ENCODE measurements around the gene ABLIM2.

The ABLIM2 gene

DNA sequence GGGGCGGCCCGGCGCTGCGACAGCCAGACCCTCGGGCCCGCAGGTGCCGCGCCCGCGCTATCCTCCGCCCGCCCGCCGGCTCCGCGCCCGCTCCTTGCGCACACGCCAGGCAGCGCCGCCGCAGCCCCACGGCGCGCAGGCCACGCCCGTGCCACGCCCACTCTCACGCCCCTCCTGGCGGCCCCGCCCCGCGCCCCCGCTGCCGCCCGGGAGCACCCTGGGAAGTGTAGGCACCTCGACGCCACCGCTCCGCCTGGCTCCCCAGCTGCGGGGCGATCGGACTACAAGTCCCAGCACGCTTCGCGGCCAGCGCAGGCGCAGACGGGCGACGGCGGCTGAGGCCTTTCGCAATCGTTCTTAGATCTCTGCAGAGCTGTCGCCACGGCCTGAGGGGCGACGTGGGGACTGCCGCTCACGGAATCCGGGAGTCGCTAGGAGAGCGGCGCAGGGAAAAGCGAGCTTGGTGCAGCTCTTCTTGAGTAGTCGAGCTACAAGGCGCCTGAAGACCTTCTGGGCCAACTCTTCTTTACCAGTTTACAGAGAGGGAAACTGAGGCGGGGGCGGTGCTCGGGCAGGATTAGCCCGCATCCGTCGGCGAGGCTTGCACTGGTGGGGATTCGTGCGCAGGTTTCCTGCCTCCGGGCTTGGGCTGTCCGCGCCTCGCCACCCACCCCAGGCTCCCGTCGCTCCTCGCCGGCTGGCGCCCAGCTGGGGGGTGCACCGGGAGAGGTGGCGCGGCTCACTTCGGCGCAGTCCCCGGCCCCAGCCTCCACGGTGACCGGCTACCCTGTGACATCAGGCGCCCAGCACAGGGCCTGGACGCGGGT lies at the start of gene ABLIM2:
ABLIM2 (minus strand) TSS at position 104 of the 827 bp plus-strand sequence. CDS start 124 bp downstream, outside the sequence.
- H3K4me3 ChIP-seq (ENCODE audit: control insufficient read depth, low read depth, low read length) = peak within 1 kb of the TSS; percentile 71
- TF ChIP-seq, protein P1, sequence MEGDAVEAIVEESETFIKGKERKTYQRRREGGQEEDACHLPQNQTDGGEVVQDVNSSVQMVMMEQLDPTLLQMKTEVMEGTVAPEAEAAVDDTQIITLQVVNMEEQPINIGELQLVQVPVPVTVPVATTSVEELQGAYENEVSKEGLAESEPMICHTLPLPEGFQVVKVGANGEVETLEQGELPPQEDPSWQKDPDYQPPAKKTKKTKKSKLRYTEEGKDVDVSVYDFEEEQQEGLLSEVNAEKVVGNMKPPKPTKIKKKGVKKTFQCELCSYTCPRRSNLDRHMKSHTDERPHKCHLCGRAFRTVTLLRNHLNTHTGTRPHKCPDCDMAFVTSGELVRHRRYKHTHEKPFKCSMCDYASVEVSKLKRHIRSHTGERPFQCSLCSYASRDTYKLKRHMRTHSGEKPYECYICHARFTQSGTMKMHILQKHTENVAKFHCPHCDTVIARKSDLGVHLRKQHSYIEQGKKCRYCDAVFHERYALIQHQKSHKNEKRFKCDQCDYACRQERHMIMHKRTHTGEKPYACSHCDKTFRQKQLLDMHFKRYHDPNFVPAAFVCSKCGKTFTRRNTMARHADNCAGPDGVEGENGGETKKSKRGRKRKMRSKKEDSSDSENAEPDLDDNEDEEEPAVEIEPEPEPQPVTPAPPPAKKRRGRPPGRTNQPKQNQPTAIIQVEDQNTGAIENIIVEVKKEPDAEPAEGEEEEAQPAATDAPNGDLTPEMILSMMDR (conservative IDR thresholded peaks at IDR 0.05; ENCODE audit: control insufficient read depth, insufficient read depth, low read depth, low read length) = no peak
- DNase-seq (ENCODE audit: low read depth) = peak; percentile 96

DNA sequence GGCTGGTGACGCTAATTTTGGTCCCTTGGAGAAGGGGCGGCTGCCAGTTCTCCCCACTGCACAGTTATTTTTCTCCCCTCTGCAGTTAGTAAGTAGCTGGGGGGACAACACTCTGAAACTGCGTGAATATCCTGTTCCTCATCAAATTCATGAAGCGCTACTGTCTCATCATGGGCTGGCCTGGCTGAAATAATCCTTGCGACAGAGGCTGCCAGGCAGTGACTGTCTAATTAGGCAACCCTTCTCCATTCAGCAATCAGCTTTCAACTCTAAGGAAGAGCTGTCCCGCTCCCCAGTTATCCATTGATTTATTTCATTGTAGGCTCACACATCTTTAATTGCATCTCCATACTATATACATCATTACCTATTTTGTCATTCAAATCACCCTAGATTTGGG lies 48.7 kb upstream of the ABLIM2 start:
- TF ChIP-seq, protein P1 (conservative IDR thresholded peaks at IDR 0.05; ENCODE audit: control insufficient read depth, insufficient read depth, low read depth, low read length) = no peak
- DNase-seq (ENCODE audit: low read depth) = no peak
- H3K4me3 ChIP-seq (ENCODE audit: control insufficient read depth, low read depth, low read length) = no peak overlapping the region

DNA sequence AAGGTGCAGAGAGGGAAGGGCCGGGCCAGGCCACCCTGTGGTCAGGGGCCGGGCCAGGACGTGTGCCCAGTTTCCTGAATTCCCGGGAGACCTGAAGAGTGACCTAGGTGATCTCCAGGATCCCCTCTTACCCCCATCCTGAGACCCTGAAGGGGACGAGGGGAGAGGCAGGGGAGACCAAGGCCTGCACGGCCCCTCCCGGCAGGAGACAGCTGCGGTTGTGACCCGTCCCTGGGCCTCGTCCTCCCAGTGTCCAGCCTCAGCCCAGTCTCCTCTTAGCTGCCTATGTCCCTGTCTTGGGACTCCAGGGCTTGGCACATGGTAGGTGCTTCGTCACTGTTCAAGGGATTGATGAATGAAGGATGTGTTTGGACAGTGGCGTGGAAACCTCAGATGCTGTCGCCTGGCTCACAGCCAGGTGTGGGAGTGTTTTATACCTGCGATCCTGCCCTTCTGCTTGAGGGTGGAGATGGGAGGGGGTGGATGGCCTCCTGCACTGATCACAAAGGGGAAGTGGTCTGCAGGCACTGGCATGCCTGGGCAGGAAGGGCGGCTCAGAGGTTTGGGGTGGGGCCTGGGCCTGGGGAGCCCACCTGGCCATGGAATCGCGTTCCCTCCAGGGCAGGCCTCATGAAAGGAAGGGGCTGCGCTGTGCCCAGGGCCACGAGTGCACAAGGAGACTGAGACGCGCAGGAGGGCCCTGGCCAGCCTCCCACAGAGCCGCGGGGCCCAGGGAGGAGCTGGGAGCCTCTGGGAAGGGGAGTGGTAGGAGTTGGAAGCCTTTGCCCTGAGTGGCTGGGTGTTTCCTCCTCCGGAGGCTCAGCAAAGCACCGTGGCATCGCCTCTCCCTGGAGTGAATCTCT lies 47.4 kb upstream of the ABLIM2 start:
- DNase-seq (ENCODE audit: low read depth) = no peak
- no peak overlapping the region for H3K4me3 ChIP-seq (ENCODE audit: control insufficient read depth, low read depth, low read length)
- TF ChIP-seq, protein P1 (conservative IDR thresholded peaks at IDR 0.05; ENCODE audit: control insufficient read depth, insufficient read depth, low read depth, low read length) = no peak

DNA sequence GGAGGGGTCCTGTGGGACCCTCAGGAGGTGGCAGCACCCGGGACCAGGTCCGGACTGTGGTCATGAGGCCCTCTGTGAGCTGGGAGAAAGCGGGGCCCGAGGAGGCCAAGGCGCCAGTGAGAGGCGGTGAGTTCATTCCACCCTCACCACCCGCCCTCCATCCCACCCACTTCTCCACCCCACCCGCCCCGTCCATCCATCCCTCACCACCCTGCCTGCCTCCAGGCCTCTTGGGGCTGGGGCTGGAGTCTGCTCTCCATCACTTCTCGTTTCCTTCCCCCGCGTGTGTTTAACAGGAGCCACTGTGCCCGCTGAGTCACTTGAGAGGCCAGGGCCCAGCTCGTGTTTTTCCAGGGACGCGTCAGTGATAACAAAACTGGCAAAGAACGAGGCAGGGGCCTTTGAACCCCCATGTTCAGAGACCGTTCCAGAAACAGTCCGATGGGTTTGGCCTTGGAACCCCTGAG lies 46.7 kb upstream of the ABLIM2 start:
- no peak overlapping the region for H3K4me3 ChIP-seq (ENCODE audit: control insufficient read depth, low read depth, low read length)

DNA sequence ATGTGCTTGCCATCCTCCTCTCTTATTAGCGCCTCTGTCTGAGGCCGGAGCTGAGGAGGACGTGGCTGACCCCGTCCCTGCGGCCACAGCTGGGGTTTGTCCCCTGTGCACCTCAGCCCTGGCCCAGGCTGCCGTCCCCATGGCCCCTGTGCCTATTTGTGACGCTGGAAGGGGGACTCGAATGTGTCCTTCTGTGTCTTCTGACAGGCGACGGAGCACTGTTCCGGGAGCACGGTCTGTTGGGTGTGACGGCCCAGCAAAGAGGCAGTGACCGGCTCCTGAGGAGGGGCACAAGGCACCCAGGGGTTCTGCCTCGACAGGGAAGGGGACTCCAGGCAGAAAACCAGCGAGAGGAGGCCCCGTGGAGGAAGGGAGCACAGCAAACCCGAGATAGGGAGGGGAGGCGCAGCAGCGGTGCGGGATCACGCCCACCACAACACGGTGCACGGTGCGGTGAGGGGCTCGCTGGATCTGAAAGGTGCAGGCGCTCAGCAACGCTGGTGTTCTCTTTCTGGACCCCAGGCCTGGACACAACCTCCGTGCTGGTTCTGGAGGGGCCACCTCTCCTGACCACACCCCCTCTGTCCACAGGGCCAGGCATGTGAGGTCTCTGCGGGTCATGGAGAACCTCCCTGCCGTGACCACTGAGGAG lies 46.1 kb upstream of the ABLIM2 start:
- TF ChIP-seq, protein P1 (conservative IDR thresholded peaks at IDR 0.05; ENCODE audit: control insufficient read depth, insufficient read depth, low read depth, low read length) = no peak
- no peak overlapping the region for H3K4me3 ChIP-seq (ENCODE audit: control insufficient read depth, low read depth, low read length)
- no peak for DNase-seq (ENCODE audit: low read depth)

More for the DNA sequence above, 46.7 kb upstream of the ABLIM2 start:
- TF ChIP-seq, protein P1 (conservative IDR thresholded peaks at IDR 0.05; ENCODE audit: control insufficient read depth, insufficient read depth, low read depth, low read length) = no peak
- no peak for DNase-seq (ENCODE audit: low read depth)

DNA sequence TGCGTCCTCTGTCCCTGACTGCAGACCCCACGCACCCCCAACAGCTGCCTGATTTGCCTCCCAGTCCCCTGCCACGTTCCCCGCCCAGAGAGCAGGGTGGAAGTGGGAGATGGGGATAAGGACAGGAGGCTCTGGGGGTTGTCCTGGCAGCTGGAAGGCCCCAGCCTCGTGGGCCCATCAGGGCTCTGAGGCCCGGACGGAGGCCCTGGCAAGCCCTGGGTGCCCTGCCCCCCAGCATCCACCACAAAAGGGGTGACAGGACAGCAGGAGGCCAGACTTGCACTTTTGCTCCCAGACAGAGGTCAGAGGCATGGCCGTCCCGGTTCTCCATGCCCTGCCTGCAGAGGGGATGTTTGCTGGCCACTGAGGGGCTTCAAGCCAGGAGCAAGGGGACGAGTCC lies 45.2 kb upstream of the ABLIM2 start:
- no peak for DNase-seq (ENCODE audit: low read depth)
- H3K4me3 ChIP-seq (ENCODE audit: control insufficient read depth, low read depth, low read length) = no peak overlapping the region
- TF ChIP-seq, protein P1 (conservative IDR thresholded peaks at IDR 0.05; ENCODE audit: control insufficient read depth, insufficient read depth, low read depth, low read length) = no peak

Measured in fibroblast of mammary gland (primary cell).